Gastroesophageal sphincter (tissue), 3 donors: ENCODE data around the gene STYK1.

Experiments
- CTCF ChIP-seq, 4 experiments: fragments of 200-600 bp in 2 of 4; fragments of 450-650 bp in 2 of 4; sonication (generic) in 1 of 4; IDR thresholded peaks; one replicate each; pipeline ENCODE4 v1.5.1; 2017 to 2019; ENCODE audit warnings: antibody characterized with exemption in 4 of 4, mild to moderate bottlenecking in 2 of 4, moderate library complexity in 2 of 4
- POLR2A ChIP-seq, 2 donors: fragments of 450-650 bp; IDR thresholded peaks; one replicate each; pipeline ENCODE4 v1.6.1; 2017; ENCODE audit warnings: antibody characterized with exemption in 2 of 2, mild to moderate bottlenecking in 2 of 2, moderate library complexity in 1 of 2
- POLR2AphosphoS5 ChIP-seq: sonication (generic); formaldehyde crosslinking; IDR thresholded peaks from one replicate; pipeline ENCODE4 v1.6.1; 2017; ENCODE audit warnings: antibody characterized with exemption

GRCh38 chr12:10663869-10664268, 10.0 kb downstream of the STYK1 start:
- TF ChIP-seq POLR2AphosphoS5 (no peak), POLR2A (IDR thresholded peaks at IDR 0.05) (no peak), CTCF (IDR thresholded peaks at IDR 0.05) (no peak)
